Cardiac muscle cell (in vitro differentiated cells and primary cell): ENCODE data around the gene ZGPAT. TPM values are rescaled to one million over a fixed set of nuclear protein-coding genes. Genes with fewer than 3 reads are reported as not detected.

ENCODE experiments used
- DNase-seq, 2 donors: peaks; one replicate each; pipeline versions ENCODE4 v3.0.0 to v3.0.0-alpha.2; 2010 to 2017; ENCODE audit warnings: low read depth in 1 of 2, low spot score in 1 of 2
- H3K27ac ChIP-seq: fragments of 200-600 bp; sonication (generic); 2 replicates; pipeline ENCODE4 v1.5.1; 2016
- H3K27me3 ChIP-seq: fragments of 200-600 bp; sonication (generic); 2 replicates; pipeline ENCODE4 v1.6.0; 2016; ENCODE audit warnings: control low read depth
- H3K36me3 ChIP-seq: fragments of 200-600 bp; sonication (generic); 2 replicates; pipeline ENCODE4 v1.5.1; 2016; ENCODE audit warnings: control low read depth
- H3K4me1 ChIP-seq: fragments of 200-600 bp; sonication (generic); 2 replicates; pipeline ENCODE4 v1.8.1; 2017; ENCODE audit warnings: low read depth, mild to moderate bottlenecking, mixed run types
- H3K4me3 ChIP-seq: fragments of 200-600 bp; sonication (generic); 2 replicates; pipeline ENCODE4 v1.5.1; 2016; ENCODE audit warnings: mild to moderate bottlenecking
- H3K9me3 ChIP-seq: fragments of 200-600 bp; sonication (generic); 2 replicates; pipeline ENCODE4 v1.5.1; 2017; ENCODE audit warnings: low read depth, mild to moderate bottlenecking, control low read depth
- polyA plus RNA-seq: library from polyadenylated mRNA; unstranded; fragments of >200 nt; fragmentation: Nextera tagmentation; extraction: Ambion mirVana; gene quantifications from 2 replicates; pipeline ENCODE4 v1.2.1, GENCODE V29; 2016
- total RNA-seq: library from RNA; depleted of rRNA; stranded (reverse); fragments of >200 nt; gene quantifications from 2 replicates; pipeline ENCODE4 v1.2.3, GENCODE V29; 2016
- TF ChIP-seq, protein P1 (sequence below): IDR thresholded peaks from 2 replicates; pipeline ENCODE4 v1.5.1; 2012; ENCODE audit warnings: low read depth, mild to moderate bottlenecking, low read length

The ZGPAT gene
- total and polyA plus RNA-seq, 2 experiments from 2014 or later, result 36.3 to 37.5 TPM

DNA sequence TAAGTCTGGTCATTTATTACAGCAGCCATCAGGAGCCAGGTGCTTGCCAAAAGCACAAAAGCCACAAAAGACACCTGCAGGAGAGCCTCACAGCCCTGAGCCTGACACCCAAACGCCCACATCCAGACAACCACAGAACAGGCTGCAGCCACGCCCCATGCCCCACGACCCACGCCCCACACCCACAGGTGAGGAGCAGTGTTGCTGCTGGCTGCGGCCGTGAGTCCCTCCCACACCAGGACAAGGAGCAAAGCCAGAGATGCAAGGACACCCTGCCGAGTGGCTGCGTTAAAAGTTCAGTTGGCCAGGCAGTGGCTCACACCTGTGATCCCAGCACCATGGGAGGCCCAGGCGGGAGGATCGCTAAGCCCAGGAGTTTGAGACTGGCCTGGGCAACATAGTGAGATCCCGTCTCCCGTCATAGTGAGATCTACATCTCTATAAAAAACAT, 74.7 kb downstream of the ZGPAT start:
- Histone ChIP-seq H3K36me3 (no peaks in the 10 kb centered on the region), H3K4me3 (no peak overlapping the region), H3K9me3 (no peaks in the 10 kb centered on the region), H3K27ac (no peak overlapping the region), H3K4me1 (peaks cover 24% of the 10 kb centered on the region), H3K27me3 (no peaks in the 10 kb centered on the region)
- TF ChIP-seq, protein P1, sequence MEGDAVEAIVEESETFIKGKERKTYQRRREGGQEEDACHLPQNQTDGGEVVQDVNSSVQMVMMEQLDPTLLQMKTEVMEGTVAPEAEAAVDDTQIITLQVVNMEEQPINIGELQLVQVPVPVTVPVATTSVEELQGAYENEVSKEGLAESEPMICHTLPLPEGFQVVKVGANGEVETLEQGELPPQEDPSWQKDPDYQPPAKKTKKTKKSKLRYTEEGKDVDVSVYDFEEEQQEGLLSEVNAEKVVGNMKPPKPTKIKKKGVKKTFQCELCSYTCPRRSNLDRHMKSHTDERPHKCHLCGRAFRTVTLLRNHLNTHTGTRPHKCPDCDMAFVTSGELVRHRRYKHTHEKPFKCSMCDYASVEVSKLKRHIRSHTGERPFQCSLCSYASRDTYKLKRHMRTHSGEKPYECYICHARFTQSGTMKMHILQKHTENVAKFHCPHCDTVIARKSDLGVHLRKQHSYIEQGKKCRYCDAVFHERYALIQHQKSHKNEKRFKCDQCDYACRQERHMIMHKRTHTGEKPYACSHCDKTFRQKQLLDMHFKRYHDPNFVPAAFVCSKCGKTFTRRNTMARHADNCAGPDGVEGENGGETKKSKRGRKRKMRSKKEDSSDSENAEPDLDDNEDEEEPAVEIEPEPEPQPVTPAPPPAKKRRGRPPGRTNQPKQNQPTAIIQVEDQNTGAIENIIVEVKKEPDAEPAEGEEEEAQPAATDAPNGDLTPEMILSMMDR, result no peak
- no peak for DNase-seq

DNA sequence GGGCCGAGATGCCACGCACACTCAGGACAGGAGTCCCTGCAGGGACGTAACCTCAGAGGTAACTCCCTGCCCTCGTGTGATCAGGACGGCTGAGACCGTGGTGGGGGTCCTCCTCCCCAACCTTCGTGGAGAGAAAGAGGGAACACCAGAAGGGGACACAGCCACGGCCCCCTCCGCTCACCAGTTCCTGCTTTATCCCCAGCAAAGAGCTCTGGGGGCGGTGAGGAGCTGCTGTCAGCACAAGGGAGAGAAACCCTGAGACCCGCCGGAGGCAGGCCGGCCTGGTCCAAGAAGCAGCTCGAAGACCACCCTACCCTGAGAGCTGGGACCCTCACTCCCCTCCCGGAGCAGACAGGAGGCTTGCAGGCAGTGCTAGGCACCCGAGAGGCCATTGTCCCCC, 76.1 kb downstream of the ZGPAT start:
- peak overlapping the region; percentile 83 for H3K27ac ChIP-seq
- H3K4me3 ChIP-seq, result no peak overlapping the region
- peaks cover 2% of the 10 kb centered on the region for H3K36me3 ChIP-seq
- TF ChIP-seq, protein P1, result no peak
- no peaks in the 10 kb centered on the region for H3K27me3 ChIP-seq
- no peak for DNase-seq
- peaks cover 35% of the 10 kb centered on the region for H3K4me1 ChIP-seq
- no peaks in the 10 kb centered on the region for H3K9me3 ChIP-seq

DNA sequence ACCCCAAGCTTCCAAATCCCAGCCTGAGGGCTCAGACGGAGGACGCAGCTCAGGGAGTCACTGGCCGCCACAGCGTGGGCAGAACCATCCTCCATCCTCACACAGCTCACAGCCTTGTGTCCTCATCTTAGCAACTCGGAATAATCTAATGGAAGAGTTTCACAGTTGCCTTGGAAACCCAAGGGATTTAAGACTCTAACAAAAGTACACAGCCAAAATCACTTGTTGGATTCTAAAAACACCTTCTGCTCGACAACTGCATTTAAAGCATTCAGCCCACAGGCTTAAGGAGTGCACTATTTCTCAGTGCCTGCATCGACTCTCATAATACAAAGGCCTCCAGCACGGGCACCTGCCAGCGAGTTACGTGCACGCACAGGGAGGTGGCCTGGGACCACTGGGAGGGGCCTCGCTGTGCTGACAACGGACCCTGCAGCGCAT, 77.9 kb downstream of the ZGPAT start:
- Histone ChIP-seq H3K4me1 (peaks cover 35% of the 10 kb centered on the region), H3K9me3 (no peaks in the 10 kb centered on the region), H3K27ac (peak overlapping the region; percentile 97), H3K36me3 (peaks cover 14% of the 10 kb centered on the region), H3K4me3 (no peak overlapping the region), H3K27me3 (no peaks in the 10 kb centered on the region)
- TF ChIP-seq, protein P1, result no peak
- DNase-seq, result no peak

Other genes with a start within 250 kb of the ZGPAT start
- 13.7 and 18.0 TPM in 2 replicates for gene KCNQ2, start 235.4 kb upstream of the ZGPAT start, total RNA-seq
- 17.3 and 18.6 TPM in 2 replicates for gene KCNQ2, start 235.4 kb upstream of the ZGPAT start, polyA plus RNA-seq
- gene EEF1A2, start 209.0 kb upstream of the ZGPAT start, total RNA-seq, result 1,016 and 1,067 TPM in 2 replicates
- 309 and 337 TPM in 2 replicates for gene EEF1A2, start 209.0 kb upstream of the ZGPAT start, polyA plus RNA-seq
- gene PPDPF, start 187.3 kb upstream of the ZGPAT start, total RNA-seq, result 248 and 265 TPM in 2 replicates
- 368 and 463 TPM in 2 replicates for gene PPDPF, start 187.3 kb upstream of the ZGPAT start, polyA plus RNA-seq
- gene PTK6, start 170.7 kb upstream of the ZGPAT start, total RNA-seq, result not detected in 2 replicates
- gene PTK6, start 170.7 kb upstream of the ZGPAT start, polyA plus RNA-seq, result 0.30 and 0.38 TPM in 2 replicates
- not detected in 2 replicates for gene SRMS, start 160.3 kb upstream of the ZGPAT start, total RNA-seq
- not detected in 2 replicates for gene SRMS, start 160.3 kb upstream of the ZGPAT start, polyA plus RNA-seq
- gene FNDC11, start 153.9 kb upstream of the ZGPAT start, total RNA-seq, result 3.4 and 3.7 TPM in 2 replicates
- gene FNDC11, start 153.9 kb upstream of the ZGPAT start, polyA plus RNA-seq, result 0.09 and 2.9 TPM in 2 replicates
- gene HELZ2, start 133.8 kb upstream of the ZGPAT start, total RNA-seq, result 8.7 and 14.3 TPM in 2 replicates
- gene HELZ2, start 133.8 kb upstream of the ZGPAT start, polyA plus RNA-seq, result 1.4 and 1.7 TPM in 2 replicates
- 10.9 and 15.4 TPM in 2 replicates for gene GMEB2, start 80.9 kb upstream of the ZGPAT start, total RNA-seq
- 10.8 and 11.4 TPM in 2 replicates for gene GMEB2, start 80.9 kb upstream of the ZGPAT start, polyA plus RNA-seq
- 6.6 and 18.4 TPM in 2 replicates for gene STMN3, start 54.6 kb upstream of the ZGPAT start, total RNA-seq
- gene STMN3, start 54.6 kb upstream of the ZGPAT start, polyA plus RNA-seq, result 5.7 and 9.9 TPM in 2 replicates
- 14.9 TPM in 2 replicates for gene RTEL1, start 49.7 kb upstream of the ZGPAT start, total RNA-seq
- 14.8 and 15.8 TPM in 2 replicates for gene RTEL1, start 49.7 kb upstream of the ZGPAT start, polyA plus RNA-seq
- gene TNFRSF6B, start 11.4 kb upstream of the ZGPAT start, total RNA-seq, result 9.5 and 10.3 TPM in 2 replicates
- gene TNFRSF6B, start 11.4 kb upstream of the ZGPAT start, polyA plus RNA-seq, result 3.3 and 4.9 TPM in 2 replicates
- 46.1 and 61.3 TPM in 2 replicates for gene ARFRP1, start 63 bp upstream of the ZGPAT start, total RNA-seq
- 75.0 and 85.1 TPM in 2 replicates for gene ARFRP1, start 63 bp upstream of the ZGPAT start, polyA plus RNA-seq
- 10.1 and 19.2 TPM in 2 replicates for gene LIME1, start 28.6 kb downstream of the ZGPAT start, total RNA-seq
- 7.0 and 17.4 TPM in 2 replicates for gene LIME1, start 28.6 kb downstream of the ZGPAT start, polyA plus RNA-seq
- 79.2 and 177 TPM in 2 replicates for gene SLC2A4RG, start 31.7 kb downstream of the ZGPAT start, total RNA-seq
- gene SLC2A4RG, start 31.7 kb downstream of the ZGPAT start, polyA plus RNA-seq, result 46.6 and 58.0 TPM in 2 replicates
- 43.1 and 53.4 TPM in 2 replicates for gene ZBTB46, start 123.2 kb downstream of the ZGPAT start, total RNA-seq
- gene ZBTB46, start 123.2 kb downstream of the ZGPAT start, polyA plus RNA-seq, result 24.1 and 24.5 TPM in 2 replicates
- gene ABHD16B, start 153.5 kb downstream of the ZGPAT start, total RNA-seq, result not detected in 2 replicates
- gene ABHD16B, start 153.5 kb downstream of the ZGPAT start, polyA plus RNA-seq, result 3.4 and 4.6 TPM in 2 replicates
- 103 and 105 TPM in 2 replicates for gene TPD52L2, start 157.2 kb downstream of the ZGPAT start, total RNA-seq
- 114 and 121 TPM in 2 replicates for gene TPD52L2, start 157.2 kb downstream of the ZGPAT start, polyA plus RNA-seq
- gene DNAJC5, start 187.1 kb downstream of the ZGPAT start, total RNA-seq, result 37.7 and 45.4 TPM in 2 replicates
- gene DNAJC5, start 187.1 kb downstream of the ZGPAT start, polyA plus RNA-seq, result 9.4 and 10.2 TPM in 2 replicates
- 40.2 and 53.5 TPM in 2 replicates for gene UCKL1, start 248.4 kb downstream of the ZGPAT start, total RNA-seq
- 84.2 and 96.3 TPM in 2 replicates for gene UCKL1, start 248.4 kb downstream of the ZGPAT start, polyA plus RNA-seq